ENCODE measurements around the gene ZNF775.

- TF ChIP-seq SP1 (IDR thresholded peaks at IDR 0.05) = no peak
- no peak for TF ChIP-seq BHLHE40 (IDR thresholded peaks at IDR 0.05; ENCODE audit: borderline replicate concordance)
- no peak for TF ChIP-seq ELF4 (IDR thresholded peaks at IDR 0.05)
- no peak for TF ChIP-seq HDGF (IDR thresholded peaks at IDR 0.05; ENCODE audit: borderline replicate concordance)
- TF ChIP-seq LEF1 (IDR thresholded peaks at IDR 0.05; ENCODE audit: borderline replicate concordance) = no peak
- TF ChIP-seq FOXA1 (IDR thresholded peaks at IDR 0.05) = no peak
- no peak for TF ChIP-seq PKNOX1 (IDR thresholded peaks at IDR 0.05)
- TF ChIP-seq NFRKB (IDR thresholded peaks at IDR 0.05) = no peak
- TF ChIP-seq ARNT (IDR thresholded peaks at IDR 0.05) = no peak
- TF ChIP-seq FOXM1 (IDR thresholded peaks at IDR 0.05; ENCODE audit: borderline replicate concordance) = no peak
- no peak for TF ChIP-seq TARDBP (IDR thresholded peaks at IDR 0.05)
- no peak for TF ChIP-seq SUZ12 (IDR thresholded peaks at IDR 0.05)
- TF ChIP-seq CTBP1 (IDR thresholded peaks at IDR 0.05; ENCODE audit: borderline replicate concordance) = no peak
These were observed 9.8 kb downstream of the ZNF775 start for GRCh38 chr7:150388709-150389531.
